Endothelial cell of umbilical vein (primary cell): ENCODE data around the gene LMBRD1. TPM values are rescaled to one million over a fixed set of nuclear protein-coding genes. Genes with fewer than 3 reads are reported as not detected.

Experiments
- BruUV-seq: library from RNA; stranded (reverse); fragments of 400-500 nt; replicated peaks from 2 replicates; lab custom pipeline; 2021; lab: Mats Ljungman, UMichigan
- CTCF ChIA-PET: fragments of 300-600, 350-600 bp; sonication (Branson Sonifier 250); formaldehyde crosslinking; loops from one replicate; lab custom pipeline; 2021; ENCODE audit warnings: antibody characterized with exemption, inconsistent platforms; lab: Charles Lee
- POLR2A ChIA-PET: fragments of 300-600, 350-600 bp; sonication (Branson Sonifier 250); formaldehyde crosslinking; loops from one replicate; lab custom pipeline; 2021; ENCODE audit warnings: antibody characterized with exemption, inconsistent platforms; lab: Charles Lee
- DNase-seq: peaks from one replicate; pipeline ENCODE4 v3.0.0-alpha.2; 2011; ENCODE audit warnings: low read depth, low spot score
- FAIRE-seq: peaks from 2 replicates; lab custom pipeline; 2011; peaks lifted over from hg19 to GRCh38; lab: Jason Lieb, UNC
- H2AFZ ChIP-seq: 2 replicates; pipeline ENCODE4 v1.6.0; 2012; ENCODE audit warnings: low read depth, low read length, control low read depth, inconsistent platforms
- H3K27ac ChIP-seq: 2 replicates; pipeline ENCODE4 v1.5.1; 2011; ENCODE audit warnings: low read depth, mild to moderate bottlenecking, control low read depth, low read length, moderate library complexity; ENCODE audit not compliant: insufficient read depth
- H3K27me3 ChIP-seq, 2 experiments: 2 replicates each; pipeline versions ENCODE4 v1.6.0 to v1.6.1; 2011; ENCODE audit warnings: low read length in 2 of 2, mixed read lengths in 1 of 2; ENCODE audit not compliant: control insufficient read depth in 2 of 2, insufficient read depth in 2 of 2
- H3K36me3 ChIP-seq, 2 experiments: 2 replicates in 1 of 2; 3 replicates in 1 of 2; pipeline ENCODE4 v1.5.1; 2011; ENCODE audit warnings: low read length in 2 of 2, mild to moderate bottlenecking in 1 of 2, moderate library complexity in 1 of 2; ENCODE audit not compliant: control insufficient read depth in 2 of 2, insufficient read depth in 2 of 2; ENCODE audit errors: extremely low read depth in 1 of 2
- H3K4me1 ChIP-seq: 3 replicates; pipeline ENCODE4 v1.5.1; 2011; ENCODE audit warnings: mild to moderate bottlenecking, low read length; ENCODE audit not compliant: control insufficient read depth, insufficient read depth; ENCODE audit errors: extremely low read depth
- H3K4me2 ChIP-seq: 2 replicates; pipeline ENCODE4 v1.6.1; 2011; ENCODE audit warnings: low read length, control low read depth, mixed read lengths; ENCODE audit not compliant: insufficient read depth
- H3K4me3 ChIP-seq, 3 experiments: fragments of 200-600 bp in 1 of 3; sonication (generic), shearing (Covaris generic) in 1 of 3; replicated peaks in 1 of 3; 2 replicates each; pipeline ENCODE4 v1.5.1; 2011 to 2016; ENCODE audit warnings: control low read depth in 3 of 3, low read length in 3 of 3, mild to moderate bottlenecking in 2 of 3, inconsistent platforms in 1 of 3, low read depth in 1 of 3, moderate library complexity in 1 of 3; ENCODE audit not compliant: insufficient read depth in 1 of 3
- H3K79me2 ChIP-seq: 2 replicates; pipeline ENCODE4 v1.6.0; 2012; ENCODE audit warnings: low read length, inconsistent platforms; ENCODE audit not compliant: control insufficient read depth, insufficient read depth
- H3K9ac ChIP-seq: replicated peaks from 2 replicates; pipeline ENCODE3; 2011; ENCODE audit warnings: low read length, control low read depth; ENCODE audit not compliant: insufficient read depth; ENCODE audit errors: extremely low read depth
- H3K9me1 ChIP-seq: replicated peaks from 3 replicates; pipeline ENCODE4 v1.6.0; 2011; ENCODE audit warnings: mild to moderate bottlenecking, low read length; ENCODE audit not compliant: control insufficient read depth, insufficient read depth; ENCODE audit errors: extremely low read depth
- H3K9me3 ChIP-seq: replicated peaks from 2 replicates; pipeline ENCODE4 v1.5.1; 2012; ENCODE audit warnings: low read length, inconsistent platforms; ENCODE audit not compliant: control insufficient read depth, insufficient read depth
- H4K20me1 ChIP-seq: replicated peaks from 2 replicates; pipeline ENCODE3; 2011; ENCODE audit warnings: mild to moderate bottlenecking, low read length; ENCODE audit not compliant: control insufficient read depth, insufficient read depth; ENCODE audit errors: extremely low read depth
- EZH2 ChIP-seq: IDR thresholded peaks from 2 replicates; pipeline ENCODE4 v1.6.1; 2012; ENCODE audit warnings: borderline replicate concordance, low read depth, mild to moderate bottlenecking, moderate library complexity, low read length, inconsistent platforms; ENCODE audit not compliant: severe bottlenecking
- FOS ChIP-seq: IDR thresholded peaks from 2 replicates; pipeline ENCODE4 v1.6.1; 2011; ENCODE audit warnings: mild to moderate bottlenecking, low read length, moderate library complexity, borderline replicate concordance; ENCODE audit not compliant: insufficient read depth
- GATA2 ChIP-seq: IDR thresholded peaks from 2 replicates; pipeline ENCODE4 v1.7.0; 2011; ENCODE audit warnings: low read depth, mild to moderate bottlenecking, moderate library complexity, mixed read lengths, low read length; ENCODE audit not compliant: insufficient read length, insufficient read depth
- JUN ChIP-seq: IDR thresholded peaks from 2 replicates; pipeline ENCODE4 v1.6.1; 2011; ENCODE audit warnings: borderline replicate concordance, low read depth; ENCODE audit not compliant: insufficient read length, insufficient read depth
- MYC ChIP-seq: IDR thresholded peaks from one replicate; pipeline ENCODE4 v1.6.1; 2011; ENCODE audit warnings: mild to moderate bottlenecking, low read depth, low read length
- POLR2A ChIP-seq: IDR thresholded peaks from 2 replicates; pipeline ENCODE4 v1.6.1; 2012; ENCODE audit warnings: low read depth, mild to moderate bottlenecking, control low read depth, low read length
- POLR2AphosphoS5 ChIP-seq: IDR thresholded peaks from 2 replicates; pipeline ENCODE4 v1.6.1; 2012; ENCODE audit warnings: low read depth, mild to moderate bottlenecking, control low read depth, low read length, moderate library complexity; ENCODE audit not compliant: insufficient read depth
- dilution Hi-C: fragments of 300-500 bp; cut with MboI; formaldehyde crosslinking; loops from one replicate; pipeline ENCODE4 v1.15.0; 2019; ENCODE audit warnings: low sequenced_read_pairs; ENCODE audit not compliant: extremely low pct_ligation_motif_present
- intact Hi-C: fragments of 100-400 bp; cut with micrococcal nuclease; formaldehyde crosslinking; loops from one replicate; pipeline ENCODE4 v1.10.0; 2022
- polyA plus RNA-seq, 4 experiments: library from polyadenylated mRNA; depleted of rRNA in 3 of 4; stranded (reverse) in 3 of 4; unstranded in 1 of 4; fragments of >200 nt; gene quantifications; 2 replicates each; pipeline versions ENCODE4 v1.2.1 to v1.2.3, GENCODE V29; 2011 to 2012; ENCODE audit warnings: missing spikeins in 1 of 4
- total RNA-seq: library from RNA; stranded (reverse); gene quantifications from 2 replicates; pipeline ENCODE4 v1.2.3, GENCODE V29; 2021
- TF ChIP-seq, protein P1 (sequence below), 2 donors: IDR thresholded peaks; 1 replicate in 1 of 2; 2 replicates in 1 of 2; pipeline ENCODE4 v1.5.1; 2011; ENCODE audit warnings: low read length in 2 of 2, mild to moderate bottlenecking in 2 of 2, moderate library complexity in 2 of 2, control low read depth in 1 of 2, inconsistent platforms in 1 of 2, low read depth in 1 of 2; ENCODE audit not compliant: insufficient read depth in 1 of 2; ENCODE audit errors: extremely low read depth in 1 of 2
- TF ChIP-seq, protein P2 (sequence below): IDR thresholded peaks from 2 replicates; pipeline ENCODE4 v1.6.1; 2011; ENCODE audit not compliant: insufficient read depth, insufficient read length

Gene LMBRD1
- total and polyA plus RNA-seq, 2 donors (not counting 3 experiments of a cell fraction or from before 2014, with no cell fraction given) = 9.8 to 14.6 TPM

DNA sequence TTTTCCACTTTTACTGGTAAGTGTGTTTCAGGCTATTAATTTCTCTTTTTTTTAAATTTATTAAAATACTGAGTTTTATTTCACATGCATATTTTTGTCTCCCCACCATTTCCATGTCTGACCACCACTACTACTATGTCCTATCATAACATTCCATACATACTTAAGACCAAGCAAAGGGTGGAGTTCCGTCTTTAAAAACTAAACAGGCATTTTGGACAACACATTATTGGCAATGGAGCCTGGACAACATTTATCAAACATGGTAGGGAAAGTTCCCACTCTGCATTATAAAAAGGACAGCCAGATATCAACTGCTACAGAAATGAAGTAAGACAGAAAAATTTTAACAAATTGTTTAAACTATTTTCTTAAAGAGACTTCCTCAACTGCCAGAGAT lies 91.9 kb downstream of the LMBRD1 start:
- intact Hi-C loops = no loop called here
- DNase-seq (no peak), FAIRE-seq (no peak)
- Histone ChIP-seq H3K79me2 (no peaks in the 10 kb centered on the region), H4K20me1 (no peaks in the 10 kb centered on the region), H3K9me3 (no peaks in the 10 kb centered on the region), H3K4me1 (no peaks in the 10 kb centered on the region), H3K9ac (no peak overlapping the region), H3K27me3 (no peaks in the 10 kb centered on the region), H3K9me1 (no peaks in the 10 kb centered on the region), H3K4me3 (no peak overlapping the region), H3K4me2 (no peak overlapping the region), H3K36me3 (no peaks in the 10 kb centered on the region), H3K27ac (no peak overlapping the region), H2AFZ (no peak overlapping the region)
- dilution Hi-C loops = no loop called here
- POLR2A ChIA-PET = no interaction called here
- CTCF ChIA-PET = no interaction called here
- BruUV-seq = no TSS peak
- TF ChIP-seq POLR2A (no peak), JUN (no peak)

DNA sequence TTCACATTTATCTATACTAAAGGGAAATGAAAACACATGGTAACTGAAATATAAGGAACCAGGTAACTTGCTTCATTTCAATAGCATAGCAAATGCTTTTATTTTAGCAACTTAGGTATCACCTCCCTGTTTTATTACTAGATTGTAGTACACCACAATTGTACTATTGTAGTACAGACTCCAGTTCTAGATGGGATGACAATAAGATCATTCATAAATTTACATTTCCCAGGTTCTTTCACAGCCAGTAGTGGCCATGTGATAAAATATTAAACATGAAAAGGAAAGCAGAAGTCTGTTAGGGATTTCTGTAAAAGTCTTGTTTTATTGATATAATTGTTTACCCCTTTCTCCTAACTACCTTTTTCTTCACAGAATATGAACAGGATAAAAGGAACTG lies 97.2 kb downstream of the LMBRD1 start:
- Histone ChIP-seq H3K9ac (no peak overlapping the region), H3K4me3 (no peak overlapping the region), H2AFZ (no peak overlapping the region), H3K36me3 (no peaks in the 10 kb centered on the region), H3K27ac (no peak overlapping the region), H3K4me2 (no peak overlapping the region), H3K27me3 (no peaks in the 10 kb centered on the region), H4K20me1 (no peaks in the 10 kb centered on the region), H3K9me1 (no peaks in the 10 kb centered on the region), H3K4me1 (no peaks in the 10 kb centered on the region), H3K79me2 (no peaks in the 10 kb centered on the region), H3K9me3 (no peaks in the 10 kb centered on the region)
- no peak for TF ChIP-seq FOS
- TF ChIP-seq JUN = no peak
- TF ChIP-seq MYC = no peak
- TF ChIP-seq POLR2A = no peak
- TF ChIP-seq, protein P1, sequence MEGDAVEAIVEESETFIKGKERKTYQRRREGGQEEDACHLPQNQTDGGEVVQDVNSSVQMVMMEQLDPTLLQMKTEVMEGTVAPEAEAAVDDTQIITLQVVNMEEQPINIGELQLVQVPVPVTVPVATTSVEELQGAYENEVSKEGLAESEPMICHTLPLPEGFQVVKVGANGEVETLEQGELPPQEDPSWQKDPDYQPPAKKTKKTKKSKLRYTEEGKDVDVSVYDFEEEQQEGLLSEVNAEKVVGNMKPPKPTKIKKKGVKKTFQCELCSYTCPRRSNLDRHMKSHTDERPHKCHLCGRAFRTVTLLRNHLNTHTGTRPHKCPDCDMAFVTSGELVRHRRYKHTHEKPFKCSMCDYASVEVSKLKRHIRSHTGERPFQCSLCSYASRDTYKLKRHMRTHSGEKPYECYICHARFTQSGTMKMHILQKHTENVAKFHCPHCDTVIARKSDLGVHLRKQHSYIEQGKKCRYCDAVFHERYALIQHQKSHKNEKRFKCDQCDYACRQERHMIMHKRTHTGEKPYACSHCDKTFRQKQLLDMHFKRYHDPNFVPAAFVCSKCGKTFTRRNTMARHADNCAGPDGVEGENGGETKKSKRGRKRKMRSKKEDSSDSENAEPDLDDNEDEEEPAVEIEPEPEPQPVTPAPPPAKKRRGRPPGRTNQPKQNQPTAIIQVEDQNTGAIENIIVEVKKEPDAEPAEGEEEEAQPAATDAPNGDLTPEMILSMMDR (IDR thresholded peaks at IDR 0.05; ENCODE audit: extremely low read depth in 1 of 2, insufficient read depth in 1 of 2, low read depth in 1 of 2, low read length in 2 of 2) = no peak
- TF ChIP-seq EZH2 = no peak
- no peak for TF ChIP-seq GATA2
- TF ChIP-seq POLR2AphosphoS5 = no peak
- TF ChIP-seq, protein P2, sequence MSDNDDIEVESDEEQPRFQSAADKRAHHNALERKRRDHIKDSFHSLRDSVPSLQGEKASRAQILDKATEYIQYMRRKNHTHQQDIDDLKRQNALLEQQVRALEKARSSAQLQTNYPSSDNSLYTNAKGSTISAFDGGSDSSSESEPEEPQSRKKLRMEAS = no peak
- dilution Hi-C loops = no loop called here
- ChIA-PET CTCF (interaction anchor here (1.1 kb wide), 1 partner anchor 97 kb away, joined by 4 read pairs; the partner anchor contains the start of gene LMBRD1), POLR2A (no interaction called here)
- FAIRE-seq (no peak), DNase-seq (no peak)
- intact Hi-C loops = no loop called here
- BruUV-seq = no TSS peak
